ENCODE results near the gene SYN1.

Gene SYN1

GRCh38 chrX:47633689-47634590, 14.3 kb upstream of the SYN1 start:
- Histone ChIP-seq H3K4me2 (ENCODE audit: low read length) (no peak overlapping the region), H3K4me1 (ENCODE audit: control insufficient read depth in 1 of 2, insufficient read depth in 2 of 2, low read length in 2 of 2) (peaks cover 0 to 2% of the 10 kb centered on the region in 2 experiments), H2BK120ac (ENCODE audit: insufficient read depth, low read length, poor library complexity) (no peak overlapping the region), H2AK5ac (ENCODE audit: low read length) (no peak overlapping the region), H2AFZ (ENCODE audit: insufficient read depth, low read length, poor library complexity) (no peak overlapping the region), H4K91ac (ENCODE audit: low read depth, low read length) (no peak overlapping the region), H3K27ac (ENCODE audit: low read depth, low read length) (no peak overlapping the region), H3K36me3 (ENCODE audit: control insufficient read depth in 1 of 2, insufficient read depth in 2 of 2, low read length in 2 of 2) (peaks cover 30 to 32% of the 10 kb centered on the region in 2 experiments), H4K12ac (ENCODE audit: low read depth, low read length) (no peak overlapping the region), H3K4ac (ENCODE audit: low read depth, low read length) (no peak overlapping the region), H2BK12ac (ENCODE audit: low read length) (no peak overlapping the region), H3K9me3 (ENCODE audit: insufficient read depth, low read depth, low read length) (no peaks in the 10 kb centered on the region), H3K4me3 (ENCODE audit: low read depth, low read length) (no peak overlapping the region), H3K18ac (ENCODE audit: low read length) (no peak overlapping the region), H4K8ac (ENCODE audit: low read depth, low read length) (no peak overlapping the region), H3K79me2 (ENCODE audit: control insufficient read depth, insufficient read depth, low read length, poor library complexity) (no peaks in the 10 kb centered on the region), H3K14ac (ENCODE audit: low read length) (no peak overlapping the region), H3K9ac (ENCODE audit: low read length) (no peak overlapping the region), H2BK5ac (ENCODE audit: low read depth, low read length, poor library complexity) (no peak overlapping the region), H3K23ac (ENCODE audit: low read length) (no peak overlapping the region), H3K79me1 (ENCODE audit: low read length) (no peaks in the 10 kb centered on the region), H3K27me3 (ENCODE audit: insufficient read depth, low read length) (no peaks in the 10 kb centered on the region)
- WGBS (ENCODE audit: extremely low coverage, insufficient coverage, insufficient read length) = no CpG with 5 or more reads among the region's 14 CpGs
- peak in 1 of 2 donors; percentile 32 for DNase-seq

- H3K23ac ChIP-seq (ENCODE audit: low read length) = no peak overlapping the region
- H3K79me1 ChIP-seq (ENCODE audit: low read length) = no peaks in the 10 kb centered on the region
- no peak overlapping the region for H2AK5ac ChIP-seq (ENCODE audit: low read length)
- H3K9ac ChIP-seq (ENCODE audit: low read length) = no peak overlapping the region
- no CpG with 5 or more reads among the region's 4 CpGs for WGBS (ENCODE audit: extremely low coverage, insufficient coverage, insufficient read length)
- H3K27me3 ChIP-seq (ENCODE audit: insufficient read depth, low read length) = no peaks in the 10 kb centered on the region
- no peak overlapping the region for H4K91ac ChIP-seq (ENCODE audit: low read depth, low read length)
- no peaks in the 10 kb centered on the region for H3K9me3 ChIP-seq (ENCODE audit: insufficient read depth, low read depth, low read length)
- H3K79me2 ChIP-seq (ENCODE audit: control insufficient read depth, insufficient read depth, low read length, poor library complexity) = no peaks in the 10 kb centered on the region
- peaks cover 19 to 23% of the 10 kb centered on the region in 2 experiments for H3K36me3 ChIP-seq (ENCODE audit: control insufficient read depth in 1 of 2, insufficient read depth in 2 of 2, low read length in 2 of 2)
- H4K12ac ChIP-seq (ENCODE audit: low read depth, low read length) = no peak overlapping the region
- DNase-seq = peak in 1 of 2 donors; percentile 2
- no peak overlapping the region for H3K18ac ChIP-seq (ENCODE audit: low read length)
- H3K4me3 ChIP-seq (ENCODE audit: low read depth, low read length) = no peak overlapping the region
- peaks cover 0 to 2% of the 10 kb centered on the region in 2 experiments for H3K4me1 ChIP-seq (ENCODE audit: control insufficient read depth in 1 of 2, insufficient read depth in 2 of 2, low read length in 2 of 2)
- H3K27ac ChIP-seq (ENCODE audit: low read depth, low read length) = no peak overlapping the region
- H3K14ac ChIP-seq (ENCODE audit: low read length) = no peak overlapping the region
- H4K8ac ChIP-seq (ENCODE audit: low read depth, low read length) = no peak overlapping the region
- no peak overlapping the region for H3K4me2 ChIP-seq (ENCODE audit: low read length)
- no peak overlapping the region for H2AFZ ChIP-seq (ENCODE audit: insufficient read depth, low read length, poor library complexity)
- no peak overlapping the region for H3K4ac ChIP-seq (ENCODE audit: low read depth, low read length)
- H2BK5ac ChIP-seq (ENCODE audit: low read depth, low read length, poor library complexity) = no peak overlapping the region
- H2BK12ac ChIP-seq (ENCODE audit: low read length) = no peak overlapping the region
- no peak overlapping the region for H2BK120ac ChIP-seq (ENCODE audit: insufficient read depth, low read length, poor library complexity)
Observed at GRCh38 chrX:47632666-47633065, 13.0 kb upstream of the SYN1 start.

- Histone ChIP-seq H3K27me3 (ENCODE audit: insufficient read depth, low read length) (no peaks in the 10 kb centered on the region), H3K79me1 (ENCODE audit: low read length) (no peaks in the 10 kb centered on the region), H3K4me3 (ENCODE audit: low read depth, low read length) (no peak overlapping the region), H3K9ac (ENCODE audit: low read length) (no peak overlapping the region), H4K8ac (ENCODE audit: low read depth, low read length) (no peak overlapping the region), H2BK5ac (ENCODE audit: low read depth, low read length, poor library complexity) (no peak overlapping the region), H3K36me3 (ENCODE audit: control insufficient read depth in 1 of 2, insufficient read depth in 2 of 2, low read length in 2 of 2) (peaks cover 10 to 17% of the 10 kb centered on the region in 2 experiments), H3K4me1 (ENCODE audit: control insufficient read depth in 1 of 2, insufficient read depth in 2 of 2, low read length in 2 of 2) (peaks cover 0 to 2% of the 10 kb centered on the region in 2 experiments), H3K14ac (ENCODE audit: low read length) (no peak overlapping the region), H2BK12ac (ENCODE audit: low read length) (no peak overlapping the region), H2AK5ac (ENCODE audit: low read length) (no peak overlapping the region), H3K4ac (ENCODE audit: low read depth, low read length) (no peak overlapping the region), H4K91ac (ENCODE audit: low read depth, low read length) (no peak overlapping the region), H2AFZ (ENCODE audit: insufficient read depth, low read length, poor library complexity) (no peak overlapping the region), H3K9me3 (ENCODE audit: insufficient read depth, low read depth, low read length) (no peaks in the 10 kb centered on the region), H3K23ac (ENCODE audit: low read length) (no peak overlapping the region), H2BK120ac (ENCODE audit: insufficient read depth, low read length, poor library complexity) (no peak overlapping the region), H3K79me2 (ENCODE audit: control insufficient read depth, insufficient read depth, low read length, poor library complexity) (no peaks in the 10 kb centered on the region), H3K27ac (ENCODE audit: low read depth, low read length) (no peak overlapping the region), H3K4me2 (ENCODE audit: low read length) (no peak overlapping the region), H4K12ac (ENCODE audit: low read depth, low read length) (no peak overlapping the region), H3K18ac (ENCODE audit: low read length) (no peak overlapping the region)
- no CpG with 5 or more reads among the region's 5 CpGs for WGBS (ENCODE audit: extremely low coverage, insufficient coverage, insufficient read length)
- no peak for DNase-seq
Observed at GRCh38 chrX:47631676-47632075, 12.0 kb upstream of the SYN1 start.

GRCh38 chrX:47629419-47630200, 10.0 kb upstream of the SYN1 start, which contains the start of gene CFP:
Gene CFP (minus strand): TSS chrX:47629930. CDS start chrX:47629844, 86 bp downstream.
- Histone ChIP-seq H3K23ac (ENCODE audit: low read length) (no peak within 1 kb of the TSS), H4K12ac (ENCODE audit: low read depth, low read length) (no peak within 1 kb of the TSS), H3K4me3 (ENCODE audit: low read depth, low read length) (no peak within 1 kb of the TSS), H3K36me3 (ENCODE audit: control insufficient read depth in 1 of 2, insufficient read depth in 2 of 2, low read length in 2 of 2) (peaks cover 2 to 5% of the 10 kb centered on the region in 2 experiments), H3K79me1 (ENCODE audit: low read length) (no peaks in the 10 kb centered on the region), H2AFZ (ENCODE audit: insufficient read depth, low read length, poor library complexity) (no peak within 1 kb of the TSS), H3K9me3 (ENCODE audit: insufficient read depth, low read depth, low read length) (no peaks in the 10 kb centered on the region), H4K91ac (ENCODE audit: low read depth, low read length) (no peak within 1 kb of the TSS), H3K4me2 (ENCODE audit: low read length) (no peak within 1 kb of the TSS), H3K14ac (ENCODE audit: low read length) (no peak within 1 kb of the TSS), H2BK12ac (ENCODE audit: low read length) (no peak within 1 kb of the TSS), H3K27me3 (ENCODE audit: insufficient read depth, low read length) (no peaks in the 10 kb centered on the region), H2BK5ac (ENCODE audit: low read depth, low read length, poor library complexity) (no peak within 1 kb of the TSS), H3K9ac (ENCODE audit: low read length) (no peak within 1 kb of the TSS), H3K27ac (ENCODE audit: low read depth, low read length) (no peak within 1 kb of the TSS), H3K18ac (ENCODE audit: low read length) (no peak within 1 kb of the TSS), H2AK5ac (ENCODE audit: low read length) (no peak within 1 kb of the TSS), H3K4me1 (ENCODE audit: control insufficient read depth in 1 of 2, insufficient read depth in 2 of 2, low read length in 2 of 2) (peaks cover 0 to 2% of the 10 kb centered on the region in 2 experiments), H2BK120ac (ENCODE audit: insufficient read depth, low read length, poor library complexity) (no peak within 1 kb of the TSS), H4K8ac (ENCODE audit: low read depth, low read length) (no peak within 1 kb of the TSS), H3K4ac (ENCODE audit: low read depth, low read length) (no peak within 1 kb of the TSS), H3K79me2 (ENCODE audit: control insufficient read depth, insufficient read depth, low read length, poor library complexity) (no peaks in the 10 kb centered on the region)
- DNase-seq = no peak
- WGBS (ENCODE audit: extremely low coverage, insufficient coverage, insufficient read length) = no CpG with 5 or more reads among the region's 14 CpGs
